Gastrocnemius medialis (tissue), 4 donors: Measurements from ENCODE around the gene RNASEH2A.

Source experiments
- POLR2A ChIP-seq, 2 donors: fragments of 450-650 bp; IDR thresholded peaks; one replicate each; pipeline ENCODE4 v1.6.1; 2017; ENCODE audit warnings: antibody characterized with exemption in 2 of 2, mild to moderate bottlenecking in 2 of 2, moderate library complexity in 2 of 2
- TF ChIP-seq, protein P1 (sequence below), 5 experiments: fragments of 450-650 bp in 3 of 5; fragments of 200-600 bp in 2 of 5; sonication (generic) in 2 of 5; IDR thresholded peaks in 4 of 5; conservative IDR thresholded peaks in 1 of 5; 1 replicate in 4 of 5; 2 replicates in 1 of 5; pipeline ENCODE4 v1.5.1; 2016 to 2019; ENCODE audit warnings: antibody characterized with exemption in 5 of 5, mild to moderate bottlenecking in 3 of 5, moderate library complexity in 3 of 5

GRCh38 chr19:12773571-12773970 is 32.8 kb upstream of the RNASEH2A start:
- TF ChIP-seq POLR2A (IDR thresholded peaks at IDR 0.05) = no peak
- TF ChIP-seq, protein P1, sequence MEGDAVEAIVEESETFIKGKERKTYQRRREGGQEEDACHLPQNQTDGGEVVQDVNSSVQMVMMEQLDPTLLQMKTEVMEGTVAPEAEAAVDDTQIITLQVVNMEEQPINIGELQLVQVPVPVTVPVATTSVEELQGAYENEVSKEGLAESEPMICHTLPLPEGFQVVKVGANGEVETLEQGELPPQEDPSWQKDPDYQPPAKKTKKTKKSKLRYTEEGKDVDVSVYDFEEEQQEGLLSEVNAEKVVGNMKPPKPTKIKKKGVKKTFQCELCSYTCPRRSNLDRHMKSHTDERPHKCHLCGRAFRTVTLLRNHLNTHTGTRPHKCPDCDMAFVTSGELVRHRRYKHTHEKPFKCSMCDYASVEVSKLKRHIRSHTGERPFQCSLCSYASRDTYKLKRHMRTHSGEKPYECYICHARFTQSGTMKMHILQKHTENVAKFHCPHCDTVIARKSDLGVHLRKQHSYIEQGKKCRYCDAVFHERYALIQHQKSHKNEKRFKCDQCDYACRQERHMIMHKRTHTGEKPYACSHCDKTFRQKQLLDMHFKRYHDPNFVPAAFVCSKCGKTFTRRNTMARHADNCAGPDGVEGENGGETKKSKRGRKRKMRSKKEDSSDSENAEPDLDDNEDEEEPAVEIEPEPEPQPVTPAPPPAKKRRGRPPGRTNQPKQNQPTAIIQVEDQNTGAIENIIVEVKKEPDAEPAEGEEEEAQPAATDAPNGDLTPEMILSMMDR (IDR thresholded peaks at IDR 0.05 in 4 of 5, conservative IDR thresholded peaks at IDR 0.05 in 1 of 5) = peak in 4 of 5 experiments; percentile 9 to 47 (median 40)
